ENCODE data around the gene ZNF556.
"Not testable (repeated sequence)": the region's sequence is repeated elsewhere in the genome, so short reads cannot be mapped to it uniquely, and the experiment has no call there.

ZNF556 gene

DNA sequence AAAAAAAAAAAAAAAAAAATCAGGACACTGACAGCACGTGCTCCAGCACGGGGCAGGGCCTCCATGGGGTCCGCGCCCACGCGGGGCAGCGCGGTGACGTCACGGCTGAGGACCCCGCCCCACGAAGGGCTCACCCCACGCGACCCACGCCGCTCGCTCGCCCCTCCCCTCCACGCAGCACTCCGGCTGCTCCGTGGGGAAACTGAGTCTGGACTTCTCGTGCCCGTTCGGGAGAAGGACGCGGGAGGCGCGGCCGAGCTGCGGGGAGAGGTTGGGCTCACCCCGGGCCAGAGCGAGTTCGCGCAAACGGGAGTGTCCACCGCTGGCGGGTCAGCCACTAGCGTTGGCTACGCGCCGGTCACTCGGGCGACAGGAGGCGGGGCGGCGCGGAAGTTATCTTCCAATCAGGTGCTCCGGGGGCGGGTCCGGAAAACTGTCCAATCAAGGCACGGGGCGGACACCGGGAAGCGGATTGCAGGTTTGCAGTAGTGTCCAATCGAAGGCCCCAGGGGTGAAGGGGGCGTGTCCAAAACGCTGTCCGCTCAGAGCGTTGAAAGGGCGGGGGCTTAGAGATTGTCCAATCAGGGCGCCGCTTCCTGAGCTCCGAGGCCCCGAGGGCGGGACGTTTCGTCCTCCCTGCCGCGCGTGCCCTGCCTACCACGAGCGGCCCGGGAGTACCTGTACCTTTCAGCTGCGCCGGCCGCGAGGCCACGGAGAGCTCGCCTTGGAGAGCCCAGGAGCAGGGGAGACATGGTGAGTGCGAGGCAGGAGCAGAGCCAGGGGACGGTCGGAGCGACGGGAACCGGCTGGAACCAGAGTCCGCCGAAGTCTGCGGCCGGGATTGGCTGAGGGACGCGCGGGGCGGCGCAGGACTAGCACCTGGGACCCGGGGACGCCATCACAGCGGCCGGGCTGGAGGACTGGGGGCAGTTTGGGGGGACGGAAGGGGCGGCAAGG is 33.4 kb downstream of the ZNF556 start, which contains the start of gene ZNF57:
TSS of gene ZNF57 (plus strand) at position 633 of the 957 bp plus-strand sequence. CDS start at position 751, 118 bp downstream.
- no peak for TF ChIP-seq JUND (IDR thresholded peaks at IDR 0.05; ENCODE audit: low read depth)
- DNase-seq (ENCODE audit: low read depth in 1 of 2, low spot score in 1 of 2): peak; percentile 94 to 99
- in situ Hi-C loops (cut with HindIII; ENCODE audit: low pct_unique_long_range_greater_than_20kb, low sequenced_read_pairs): no loop called here

DNA sequence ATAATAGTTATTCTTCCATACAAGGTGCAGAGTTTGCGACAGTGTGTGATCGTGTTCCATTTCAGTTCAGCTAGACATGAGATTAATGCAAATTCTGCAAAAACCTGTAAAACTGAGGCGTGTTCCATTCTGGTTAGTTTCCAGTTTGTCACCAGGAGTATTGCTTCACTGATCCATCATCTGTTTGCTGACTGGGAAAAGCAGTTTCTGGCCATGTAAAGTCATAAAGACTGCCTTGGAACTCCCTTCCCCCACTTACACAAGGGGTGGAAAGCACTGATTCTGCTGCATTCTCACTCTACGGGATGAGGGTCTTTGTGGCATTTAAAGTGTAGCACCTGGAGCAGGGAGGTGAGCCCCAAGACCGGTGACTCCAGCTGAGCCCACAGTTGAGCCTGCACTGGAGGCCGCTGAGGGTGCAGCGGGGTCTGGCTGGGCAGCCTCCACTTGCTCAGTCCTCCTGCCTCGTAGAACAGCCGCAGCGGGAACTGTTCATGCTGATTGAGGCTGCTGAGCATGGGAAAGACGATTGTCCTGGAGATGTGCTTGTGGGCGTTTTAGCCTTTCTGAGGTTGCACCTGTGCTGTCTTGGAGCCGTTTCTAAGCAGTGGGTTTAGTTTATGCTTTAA is 35.6 kb downstream of the ZNF556 start:
- in situ Hi-C loops (cut with HindIII; ENCODE audit: low pct_unique_long_range_greater_than_20kb, low sequenced_read_pairs): no loop called here
- no peak for TF ChIP-seq JUND (IDR thresholded peaks at IDR 0.05; ENCODE audit: low read depth)
- DNase-seq (ENCODE audit: low read depth in 1 of 2, low spot score in 1 of 2): no peak

DNA sequence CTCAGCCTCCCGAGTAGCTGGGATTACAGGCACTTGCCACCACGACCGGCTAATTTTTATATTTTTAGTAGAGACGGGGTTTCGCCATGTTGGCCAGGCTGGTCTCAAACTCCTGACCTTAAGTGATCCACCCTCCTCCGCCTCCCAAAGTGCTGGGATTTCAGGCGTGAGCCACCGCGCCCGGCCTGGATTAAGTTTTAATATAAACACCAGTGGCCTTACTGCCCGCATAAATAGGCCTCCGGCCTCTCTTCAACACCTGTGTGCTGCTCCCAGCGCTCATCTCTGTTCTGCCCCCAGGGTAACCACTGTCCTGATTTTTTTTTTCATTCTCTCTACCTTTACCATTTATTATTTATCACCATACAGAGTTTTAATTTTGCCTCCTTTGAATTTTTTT is 36.2 kb downstream of the ZNF556 start:
- in situ Hi-C loops (cut with HindIII; ENCODE audit: low pct_unique_long_range_greater_than_20kb, low sequenced_read_pairs); DNase-seq (ENCODE audit: low read depth in 1 of 2, low spot score in 1 of 2): not testable (repeated sequence)

DNA sequence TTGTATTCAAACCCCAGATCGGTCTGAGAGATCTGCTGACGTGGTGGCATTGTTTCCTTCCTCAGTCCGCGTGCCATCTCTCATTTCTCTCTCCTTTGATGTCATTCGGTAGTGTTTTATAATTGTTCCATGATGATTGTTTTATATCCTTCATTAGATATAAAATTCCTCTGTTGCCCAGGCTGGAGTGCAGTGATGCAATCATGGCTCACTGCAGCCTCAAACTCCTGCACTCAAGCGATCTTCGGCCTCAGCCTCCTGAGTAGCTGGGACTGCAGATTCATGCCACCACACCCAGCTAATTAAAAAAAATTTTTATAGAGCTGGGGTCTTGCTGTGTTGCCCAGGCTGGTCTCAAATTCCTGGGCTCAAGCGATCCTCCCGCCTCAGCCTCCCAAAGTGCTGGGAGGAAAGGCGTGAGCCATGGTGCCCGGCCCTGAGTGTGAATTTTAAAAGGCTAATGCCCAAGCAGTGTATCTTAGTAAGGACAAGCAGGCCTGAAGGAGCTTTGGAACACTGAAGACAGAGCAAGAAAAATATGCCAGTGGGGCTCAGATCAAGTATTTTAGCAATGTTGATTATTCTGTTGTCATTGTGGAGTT is 38.9 kb downstream of the ZNF556 start:
- TF ChIP-seq JUND (IDR thresholded peaks at IDR 0.05; ENCODE audit: low read depth): no peak
- DNase-seq (ENCODE audit: low read depth in 1 of 2, low spot score in 1 of 2): no peak
- in situ Hi-C loops (cut with HindIII; ENCODE audit: low pct_unique_long_range_greater_than_20kb, low sequenced_read_pairs): no loop called here

DNA sequence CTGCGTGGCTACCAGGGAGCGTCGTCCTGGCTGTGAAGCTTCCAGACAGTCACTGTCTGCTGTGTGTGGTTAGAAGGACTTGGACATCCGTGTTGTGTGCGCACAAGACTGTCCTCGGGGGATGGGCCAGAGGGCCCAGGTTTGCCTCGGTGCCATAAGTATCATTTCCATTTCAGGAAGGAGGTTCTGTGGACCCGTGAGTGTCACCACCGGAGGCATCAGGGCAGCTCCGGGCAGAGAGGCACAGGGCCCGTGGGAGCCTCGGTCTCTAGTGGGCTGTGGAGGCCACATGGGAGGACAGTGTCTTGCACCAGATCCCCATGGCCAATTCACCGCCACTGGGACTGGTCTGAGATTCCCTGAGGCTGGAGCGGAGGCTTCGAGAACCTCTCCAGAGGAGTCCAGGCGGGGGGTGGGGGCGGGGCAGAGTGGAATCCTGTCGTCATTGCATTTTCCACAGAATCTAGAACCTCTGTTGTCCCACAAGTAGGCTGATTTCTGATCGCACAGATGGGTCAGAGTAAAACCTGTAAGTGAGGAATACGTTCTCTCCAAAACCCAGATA is 39.6 kb downstream of the ZNF556 start:
- no peak for TF ChIP-seq JUND (IDR thresholded peaks at IDR 0.05; ENCODE audit: low read depth)
- in situ Hi-C loops (cut with HindIII; ENCODE audit: low pct_unique_long_range_greater_than_20kb, low sequenced_read_pairs): no loop called here
- DNase-seq (ENCODE audit: low read depth in 1 of 2, low spot score in 1 of 2): no peak

DNA sequence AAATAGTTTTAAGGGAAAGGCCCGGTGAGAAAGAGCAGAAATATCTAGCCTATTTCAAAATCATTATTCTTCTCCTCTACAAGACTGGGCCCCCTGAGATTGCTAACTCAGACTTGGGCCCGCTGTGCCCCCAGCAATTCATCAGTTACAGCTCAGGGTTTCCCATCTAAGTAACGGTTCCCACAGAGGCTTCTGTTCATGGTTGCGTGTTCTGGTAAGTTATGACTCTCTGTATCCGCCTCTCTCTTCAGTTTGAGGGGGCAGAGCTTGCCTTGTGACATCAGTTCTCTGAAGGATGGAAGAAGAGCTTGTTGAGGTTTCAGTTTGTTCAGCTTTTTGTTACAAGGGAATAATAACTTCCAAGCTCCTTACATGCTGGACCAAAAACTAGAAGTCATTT is 45.2 kb downstream of the ZNF556 start:
- no peak for TF ChIP-seq JUND (IDR thresholded peaks at IDR 0.05; ENCODE audit: low read depth)
- no peak for DNase-seq (ENCODE audit: low read depth in 1 of 2, low spot score in 1 of 2)
- in situ Hi-C loops (cut with HindIII; ENCODE audit: low pct_unique_long_range_greater_than_20kb, low sequenced_read_pairs): no loop called here

DNA sequence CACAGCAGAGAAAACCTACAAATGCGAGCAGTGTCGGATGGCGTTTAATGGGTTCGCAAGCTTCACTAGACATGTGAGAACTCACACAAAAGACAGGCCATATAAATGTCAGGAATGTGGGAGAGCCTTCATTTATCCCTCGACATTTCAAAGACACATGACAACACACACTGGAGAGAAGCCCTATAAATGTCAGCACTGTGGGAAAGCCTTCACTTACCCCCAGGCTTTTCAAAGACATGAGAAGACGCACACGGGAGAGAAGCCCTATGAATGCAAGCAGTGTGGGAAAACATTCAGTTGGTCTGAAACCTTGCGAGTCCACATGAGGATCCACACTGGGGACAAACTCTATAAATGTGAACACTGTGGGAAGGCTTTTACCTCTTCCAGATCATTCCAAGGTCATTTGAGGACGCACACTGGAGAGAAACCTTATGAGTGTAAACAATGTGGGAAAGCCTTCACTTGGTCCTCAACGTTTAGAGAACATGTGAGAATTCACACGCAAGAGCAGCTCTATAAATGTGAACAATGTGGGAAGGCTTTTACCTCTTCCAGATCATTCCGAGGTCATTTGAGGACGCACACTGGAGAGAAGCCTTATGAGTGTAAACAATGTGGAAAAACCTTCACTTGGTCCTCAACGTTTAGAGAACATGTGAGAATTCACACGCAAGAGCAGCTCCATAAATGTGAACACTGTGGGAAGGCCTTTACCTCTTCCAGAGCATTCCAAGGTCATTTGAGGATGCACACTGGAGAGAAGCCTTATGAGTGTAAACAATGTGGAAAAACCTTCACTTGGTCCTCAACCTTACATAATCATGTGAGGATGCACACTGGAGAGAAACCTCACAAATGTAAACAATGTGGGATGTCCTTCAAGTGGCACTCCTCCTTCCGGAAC is 50.4 kb downstream of the ZNF556 start:
- in situ Hi-C loops (cut with HindIII; ENCODE audit: low pct_unique_long_range_greater_than_20kb, low sequenced_read_pairs): no loop called here
- no peak for TF ChIP-seq JUND (IDR thresholded peaks at IDR 0.05; ENCODE audit: low read depth)
- DNase-seq (ENCODE audit: low read depth in 1 of 2, low spot score in 1 of 2): no peak

DNA sequence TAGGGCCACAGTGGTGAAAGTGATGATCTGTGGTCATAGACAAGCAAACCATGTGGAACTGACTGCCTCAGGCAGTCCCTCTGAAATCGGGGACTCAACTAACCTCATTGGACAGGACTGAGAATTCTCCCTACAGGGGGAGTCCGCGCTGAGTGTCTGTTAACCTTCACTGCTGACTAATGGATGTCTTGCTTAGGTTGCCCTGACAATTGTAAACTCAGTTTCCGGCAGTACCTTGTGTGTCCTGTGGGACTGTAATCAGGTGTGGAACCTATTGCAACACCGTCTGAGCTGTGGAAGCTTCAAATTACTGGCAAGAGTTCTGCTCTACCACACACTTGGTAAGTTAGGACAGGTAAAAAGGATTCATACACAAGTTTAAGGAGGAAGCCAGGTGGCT is 55.9 kb downstream of the ZNF556 start:
- TF ChIP-seq JUND (IDR thresholded peaks at IDR 0.05; ENCODE audit: low read depth): no peak
- in situ Hi-C loops (cut with HindIII; ENCODE audit: low pct_unique_long_range_greater_than_20kb, low sequenced_read_pairs): no loop called here
- DNase-seq (ENCODE audit: low read depth in 1 of 2, low spot score in 1 of 2): peak; percentile 33 to 55

DNA sequence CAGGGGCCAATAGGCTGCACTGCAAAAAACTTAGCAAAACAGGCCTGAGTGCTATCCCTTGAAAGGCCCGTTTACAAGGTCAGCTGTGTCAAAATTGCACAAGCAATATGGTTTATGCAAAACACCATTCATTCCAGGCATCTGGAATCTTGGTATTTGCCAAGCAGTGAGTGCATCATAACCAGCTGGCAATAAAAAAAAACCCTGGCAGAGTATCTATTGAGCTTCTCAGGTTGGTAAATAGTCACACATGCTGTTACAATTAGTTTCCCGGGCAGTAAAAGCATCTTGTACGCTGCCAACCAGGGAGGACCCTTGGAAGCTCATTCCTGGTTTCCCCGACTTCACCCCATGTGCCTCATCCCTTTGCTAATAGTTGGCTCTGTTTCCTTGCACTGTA is 56.4 kb downstream of the ZNF556 start:
- DNase-seq (ENCODE audit: low read depth in 1 of 2, low spot score in 1 of 2): no peak
- no peak for TF ChIP-seq JUND (IDR thresholded peaks at IDR 0.05; ENCODE audit: low read depth)
- in situ Hi-C loops (cut with HindIII; ENCODE audit: low pct_unique_long_range_greater_than_20kb, low sequenced_read_pairs): no loop called here

DNA sequence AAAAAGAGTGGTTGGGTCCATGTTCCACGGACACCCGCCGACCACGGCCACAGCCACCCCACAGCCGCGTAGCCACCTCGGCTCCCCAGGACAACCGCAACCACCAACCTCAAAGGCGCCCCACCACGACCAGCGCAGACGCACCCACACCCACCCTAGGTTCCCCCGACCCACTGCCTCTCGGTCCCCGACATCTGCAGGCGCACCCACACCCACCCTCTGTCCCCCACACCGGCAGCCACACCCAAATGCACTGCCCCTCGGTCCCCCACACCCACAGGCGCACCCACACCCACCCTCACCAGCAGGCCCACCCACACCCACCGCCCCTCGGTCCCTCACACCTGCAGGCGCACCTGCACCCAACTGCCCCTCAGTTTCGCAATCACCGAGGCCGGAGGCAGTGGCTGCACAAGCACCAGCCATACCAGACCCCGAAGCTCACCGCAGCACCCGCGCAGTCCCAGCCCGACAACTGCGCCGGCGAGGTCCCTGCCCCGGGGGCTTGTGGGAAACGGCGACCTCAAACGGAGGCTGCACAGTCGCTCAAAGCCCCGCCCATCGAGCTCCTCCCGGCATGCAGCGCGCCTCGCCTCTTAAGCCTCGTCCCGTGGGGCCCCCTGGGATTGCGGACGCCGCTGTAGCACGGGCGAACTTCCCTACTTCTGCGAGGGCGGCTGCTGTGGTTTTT is 59.4 kb downstream of the ZNF556 start:
- in situ Hi-C loops (cut with HindIII; ENCODE audit: low pct_unique_long_range_greater_than_20kb, low sequenced_read_pairs): no loop called here
- no peak for TF ChIP-seq JUND (IDR thresholded peaks at IDR 0.05; ENCODE audit: low read depth)
- no peak for DNase-seq (ENCODE audit: low read depth in 1 of 2, low spot score in 1 of 2)

DNA sequence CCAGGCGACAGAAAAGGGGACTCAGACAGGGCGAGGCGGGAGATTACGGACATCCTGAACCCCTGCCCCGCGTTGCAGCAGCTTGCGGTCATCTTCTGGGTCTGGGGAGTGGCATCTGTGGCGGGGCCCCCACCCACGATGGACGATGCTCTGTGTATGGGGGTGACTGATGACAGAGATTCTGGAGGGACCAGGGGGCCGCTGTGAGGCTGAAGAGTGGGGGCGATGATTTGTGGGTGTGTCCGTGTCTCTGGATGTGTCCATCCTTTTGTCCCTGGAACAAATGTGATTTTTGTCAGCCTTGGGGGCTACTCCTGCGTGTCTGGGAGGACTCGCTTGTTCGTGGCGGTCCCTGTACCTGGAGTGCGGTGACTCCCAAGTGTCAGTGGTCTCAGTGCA is 59.9 kb downstream of the ZNF556 start:
- no peak for TF ChIP-seq JUND (IDR thresholded peaks at IDR 0.05; ENCODE audit: low read depth)
- no peak for DNase-seq (ENCODE audit: low read depth in 1 of 2, low spot score in 1 of 2)

More for the DNA sequence above, 59.9 kb downstream of the ZNF556 start:
- in situ Hi-C loops (cut with HindIII; ENCODE audit: low pct_unique_long_range_greater_than_20kb, low sequenced_read_pairs): no loop called here

Measured in T47D (cell line).